SK-N-SH (cell line): ENCODE measurements around the gene FOXO1. TPM values are rescaled to one million over a fixed set of nuclear protein-coding genes. Genes with fewer than 3 reads are reported as not detected.

ENCODE experiments used
- CTCF ChIA-PET: fragments of 300-600, 350-600 bp; formaldehyde crosslinking; extraction: SDS; loops from one replicate; lab custom pipeline; 2021; lab: Yijun Ruan, JAX
- POLR2A ChIA-PET: fragments of 350-600 bp; sonication (Branson Sonifier 250); formaldehyde crosslinking; extraction: SDS; loops from one replicate; lab custom pipeline; 2020; ENCODE audit warnings: antibody characterized with exemption, inconsistent platforms; lab: Yijun Ruan, JAX
- DNase-seq: peaks from one replicate; pipeline ENCODE4 v3.0.0; 2012
- H2AFZ ChIP-seq: fragments of 200-600 bp; sonication (generic); 2 replicates; pipeline ENCODE4 v1.8.1; 2016; ENCODE audit warnings: antibody characterized with exemption, mild to moderate bottlenecking, low read depth
- H3F3A ChIP-seq: fragments of 200-600 bp; sonication (generic); replicated peaks from 2 replicates; pipeline ENCODE3; 2016; ENCODE audit warnings: antibody characterized with exemption, mild to moderate bottlenecking; ENCODE audit not compliant: insufficient read depth
- H3K27ac ChIP-seq, 2 experiments: fragments of 200-500 bp in 1 of 2; fragments of 200-600 bp in 1 of 2; sonication (Bioruptor generic) in 1 of 2; sonication (generic), shearing (Covaris generic) in 1 of 2; 2 replicates each; pipeline versions ENCODE4 v1.5.1 to v1.6.1; 2014 to 2016; ENCODE audit warnings: low read depth in 2 of 2, inconsistent platforms in 1 of 2, low read length in 1 of 2, mild to moderate bottlenecking in 1 of 2, mixed read lengths in 1 of 2
- H3K27me3 ChIP-seq: fragments of 200-600 bp; sonication (generic), shearing (Covaris generic); 2 replicates; pipeline ENCODE4 v1.6.1; 2016; ENCODE audit warnings: mixed run types; ENCODE audit not compliant: insufficient read depth
- H3K36me3 ChIP-seq, 2 experiments: fragments of 200-500 bp in 1 of 2; fragments of 200-600 bp in 1 of 2; sonication (Bioruptor generic) in 1 of 2; sonication (generic) in 1 of 2; replicated peaks in 1 of 2; 2 replicates each; pipeline versions ENCODE3 to v1.5.1; 2014 to 2016; ENCODE audit warnings: low read length in 1 of 2, mild to moderate bottlenecking in 1 of 2; ENCODE audit not compliant: insufficient read depth in 2 of 2, control insufficient read depth in 1 of 2
- H3K4me1 ChIP-seq, 2 experiments: fragments of 200-500 bp in 1 of 2; fragments of 200-600 bp in 1 of 2; sonication (Bioruptor generic) in 1 of 2; sonication (generic), shearing (Covaris generic) in 1 of 2; 2 replicates each; pipeline versions ENCODE4 v1.5.1 to v1.6.1; 2014 to 2016; ENCODE audit warnings: low read depth in 1 of 2, low read length in 1 of 2, mixed run types in 1 of 2; ENCODE audit not compliant: insufficient read depth in 2 of 2, control insufficient read depth in 1 of 2
- H3K4me2 ChIP-seq: fragments of 200-600 bp; sonication (generic), shearing (Covaris generic); 2 replicates; pipeline ENCODE4 v1.6.1; 2017; ENCODE audit warnings: mixed run types
- H3K4me3 ChIP-seq, 2 experiments: fragments of 200-500 bp in 1 of 2; fragments of 200-600 bp in 1 of 2; sonication (Bioruptor generic) in 1 of 2; sonication (generic), shearing (Covaris generic) in 1 of 2; 2 replicates each; pipeline versions ENCODE4 v1.5.1 to v1.8.1; 2014 to 2016; ENCODE audit warnings: low read depth in 2 of 2, inconsistent platforms in 1 of 2, low read length in 1 of 2, mild to moderate bottlenecking in 1 of 2, mixed read lengths in 1 of 2, moderate library complexity in 1 of 2
- H3K79me2 ChIP-seq: fragments of 200-600 bp; sonication (generic); 2 replicates; pipeline ENCODE4 v1.8.1; 2017; ENCODE audit warnings: mild to moderate bottlenecking; ENCODE audit not compliant: insufficient read depth
- H3K9ac ChIP-seq: fragments of 200-600 bp; sonication (generic); 2 replicates; pipeline ENCODE4 v1.6.1; 2017; ENCODE audit warnings: mixed run types
- H3K9me2 ChIP-seq: fragments of 200-600 bp; sonication (generic); 2 replicates; pipeline ENCODE4 v1.6.1; 2017; ENCODE audit warnings: mixed run types
- H3K9me3 ChIP-seq: fragments of 200-600 bp; sonication (generic); 2 replicates; pipeline ENCODE4 v1.6.1; 2017; ENCODE audit warnings: mixed run types, mild to moderate bottlenecking, moderate library complexity
- H4K20me1 ChIP-seq: fragments of 200-600 bp; sonication (generic); 2 replicates; pipeline ENCODE4 v1.6.1; 2017; ENCODE audit warnings: mild to moderate bottlenecking, mixed run types; ENCODE audit not compliant: insufficient read depth
- FOSL2 ChIP-seq: IDR thresholded peaks from 2 replicates; pipeline ENCODE4 v1.4.0; 2012; ENCODE audit warnings: low read depth, mild to moderate bottlenecking, moderate library complexity, borderline replicate concordance
- IRF3 ChIP-seq: fragments of 150-350 bp; IDR thresholded peaks from 2 replicates; pipeline ENCODE4 v1.6.1; 2016; ENCODE audit warnings: mild to moderate bottlenecking, low read depth, low read length
- JUND ChIP-seq: IDR thresholded peaks from 2 replicates; pipeline ENCODE4 v1.4.0; 2012
- POLR2AphosphoS5 ChIP-seq: IDR thresholded peaks from 2 replicates; pipeline ENCODE4 v1.6.1; 2012; ENCODE audit warnings: low read depth, low read length
- REST ChIP-seq: IDR thresholded peaks from 2 replicates; pipeline ENCODE4 v1.6.1; 2012; ENCODE audit warnings: mild to moderate bottlenecking, low read depth, low read length, moderate library complexity
- SIN3A ChIP-seq: IDR thresholded peaks from 2 replicates; pipeline ENCODE4 v1.6.1; 2012; ENCODE audit warnings: low read depth, mild to moderate bottlenecking, low read length, moderate library complexity, borderline replicate concordance
- TCF12 ChIP-seq: IDR thresholded peaks from 2 replicates; pipeline ENCODE4 v1.4.0; 2012
- TEAD4 ChIP-seq: IDR thresholded peaks from 2 replicates; pipeline ENCODE4 v1.4.0; 2012; ENCODE audit warnings: mild to moderate bottlenecking, borderline replicate concordance; ENCODE audit not compliant: insufficient read depth
- USF1 ChIP-seq: IDR thresholded peaks from 2 replicates; pipeline ENCODE4 v1.4.0; 2012; ENCODE audit warnings: low read depth, borderline replicate concordance
- WGBS: methylation state at CpG from one replicate; pipeline ENCODE4 v1.1.6; 2017; ENCODE audit warnings: low lambda C conversion rate; 5-methylcytosine and 5-hydroxymethylcytosine counted together
- polyA plus RNA-seq, 3 experiments: library from polyadenylated mRNA; depleted of rRNA; stranded (reverse); fragments of >200 nt; gene quantifications; 2 replicates each; pipeline ENCODE4 v1.2.3, GENCODE V29; 2012
- TF ChIP-seq, protein P1 (sequence below): fragments of 200-600 bp; sonication (generic); IDR thresholded peaks from 2 replicates; pipeline ENCODE4 v1.6.1; 2017; ENCODE audit warnings: antibody characterized with exemption, mild to moderate bottlenecking, moderate library complexity

FOXO1 gene
- polyA plus RNA-seq, 1 of the 3 experiments (the other 2 are of a cell fraction) = 1.8 TPM

- Histone ChIP-seq H3K9me2 (no peaks in the 10 kb centered on the region), H3K4me2 (no peak overlapping the region), H3K9ac (no peak overlapping the region), H4K20me1 (no peaks in the 10 kb centered on the region; the same call in 1 of the 2 replicates), H3K27me3 (no peaks in the 10 kb centered on the region)
- no peak for DNase-seq
- CTCF ChIA-PET = no interaction called here
- TF ChIP-seq SIN3A (no peak), JUND (no peak), USF1 (no peak), FOSL2 (no peak)
- TF ChIP-seq, all 33 proteins: peak for 0
- Histone ChIP-seq H3K36me3 (peaks cover 0 to 3% of the 10 kb centered on the region in 2 experiments), H3K79me2 (peaks cover 11% of the 10 kb centered on the region), H3K27ac (no peak overlapping the region), H3K9me3 (no peaks in the 10 kb centered on the region), H3K4me3 (no peak overlapping the region), H3F3A (no peaks in the 10 kb centered on the region), H3K4me1 (0 out of 4 replicates have a peak, but pooled peaks cover 0 to 8% of the 10 kb centered on the region in 2 experiments), H2AFZ (no peak overlapping the region)
- POLR2A ChIA-PET = no interaction called here
Observed at GRCh38 chr13:40583738-40584137, 82.7 kb downstream of the FOXO1 start.

GRCh38 chr13:40582531-40582930, 83.9 kb downstream of the FOXO1 start:
- H3K9me2 ChIP-seq = no peaks in the 10 kb centered on the region
- H3K4me2 ChIP-seq = no peak overlapping the region
- H4K20me1 ChIP-seq = no peaks in the 10 kb centered on the region; the same call in 1 of the 2 replicates
- H3K9me3 ChIP-seq = no peaks in the 10 kb centered on the region
- peaks cover 11% of the 10 kb centered on the region for H3K79me2 ChIP-seq
- TF ChIP-seq TCF12 (no peak), FOSL2 (no peak), JUND (no peak), IRF3 (no peak), TEAD4 (no peak), REST (no peak), POLR2AphosphoS5 (no peak)
- TF ChIP-seq, protein P1, sequence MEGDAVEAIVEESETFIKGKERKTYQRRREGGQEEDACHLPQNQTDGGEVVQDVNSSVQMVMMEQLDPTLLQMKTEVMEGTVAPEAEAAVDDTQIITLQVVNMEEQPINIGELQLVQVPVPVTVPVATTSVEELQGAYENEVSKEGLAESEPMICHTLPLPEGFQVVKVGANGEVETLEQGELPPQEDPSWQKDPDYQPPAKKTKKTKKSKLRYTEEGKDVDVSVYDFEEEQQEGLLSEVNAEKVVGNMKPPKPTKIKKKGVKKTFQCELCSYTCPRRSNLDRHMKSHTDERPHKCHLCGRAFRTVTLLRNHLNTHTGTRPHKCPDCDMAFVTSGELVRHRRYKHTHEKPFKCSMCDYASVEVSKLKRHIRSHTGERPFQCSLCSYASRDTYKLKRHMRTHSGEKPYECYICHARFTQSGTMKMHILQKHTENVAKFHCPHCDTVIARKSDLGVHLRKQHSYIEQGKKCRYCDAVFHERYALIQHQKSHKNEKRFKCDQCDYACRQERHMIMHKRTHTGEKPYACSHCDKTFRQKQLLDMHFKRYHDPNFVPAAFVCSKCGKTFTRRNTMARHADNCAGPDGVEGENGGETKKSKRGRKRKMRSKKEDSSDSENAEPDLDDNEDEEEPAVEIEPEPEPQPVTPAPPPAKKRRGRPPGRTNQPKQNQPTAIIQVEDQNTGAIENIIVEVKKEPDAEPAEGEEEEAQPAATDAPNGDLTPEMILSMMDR = no peak
- POLR2A ChIA-PET = no interaction called here
- no peak overlapping the region for H3K27ac ChIP-seq
- no peak for DNase-seq
- WGBS = 96% methylated on average over 2 of the region's 2 CpGs
- H2AFZ ChIP-seq = no peak overlapping the region
- CTCF ChIA-PET = no interaction called here
- H3K4me3 ChIP-seq = no peak overlapping the region
- H3K36me3 ChIP-seq = peaks cover 0 to 3% of the 10 kb centered on the region in 2 experiments
- H3K4me1 ChIP-seq = 0 out of 4 replicates have a peak, but pooled peaks cover 0 to 7% of the 10 kb centered on the region in 2 experiments
- no peaks in the 10 kb centered on the region for H3F3A ChIP-seq
- no peaks in the 10 kb centered on the region for H3K27me3 ChIP-seq
- H3K9ac ChIP-seq = no peak overlapping the region
